HepG2 (cell line): ENCODE results near the gene NPW. TPM values are rescaled to one million over a fixed set of nuclear protein-coding genes. Genes with fewer than 3 reads are reported as not detected.

Experiments used
- CBX1 ChIP-seq: IDR thresholded peaks from one replicate; pipeline ENCODE4 v1.6.1; 2016; ENCODE audit warnings: antibody characterized with exemption, low read depth
- CREM ChIP-seq, 2 experiments: sonication (generic) in 1 of 2; formaldehyde crosslinking in 1 of 2; IDR thresholded peaks; 2 replicates each; pipeline versions ENCODE4 v1.4.0 to v1.6.1; 2016 to 2020; ENCODE audit warnings: antibody characterized with exemption in 1 of 2, mild to moderate bottlenecking in 1 of 2, missing genetic modification reagents in 1 of 2
- GATAD2A ChIP-seq: IDR thresholded peaks from 2 replicates; pipeline ENCODE4 v1.6.1; 2016
- POLR2AphosphoS5 ChIP-seq: IDR thresholded peaks from 2 replicates; pipeline ENCODE4 v1.6.1; 2012; ENCODE audit warnings: low read depth, low read length
- THYN1 ChIP-seq: sonication (generic); formaldehyde crosslinking; IDR thresholded peaks from 2 replicates; pipeline ENCODE4 v1.8.1; 2023; ENCODE audit warnings: low read depth, mild to moderate bottlenecking, moderate library complexity, missing genetic modification reagents, borderline replicate concordance
- XRCC5 ChIP-seq: fragments of 200-400 bp; formaldehyde crosslinking; optimal IDR thresholded peaks from 2 replicates; pipeline ENCODE3; 2017; ENCODE audit warnings: mild to moderate bottlenecking, low read length
- ZFP36L1 ChIP-seq: sonication (generic); formaldehyde crosslinking; IDR thresholded peaks from 2 replicates; pipeline ENCODE4 v1.8.0; 2022; ENCODE audit warnings: mild to moderate bottlenecking, missing genetic modification reagents, moderate library complexity
- ZFP41 ChIP-seq: sonication (generic); formaldehyde crosslinking; IDR thresholded peaks from 2 replicates; pipeline ENCODE4 v1.4.0; 2020; ENCODE audit warnings: mild to moderate bottlenecking, missing genetic modification reagents, borderline replicate concordance
- ZNF468 ChIP-seq: sonication (generic); formaldehyde crosslinking; IDR thresholded peaks from 2 replicates; pipeline ENCODE4 v1.8.0; 2022; ENCODE audit warnings: mild to moderate bottlenecking, moderate library complexity, missing genetic modification reagents
- ZNF547 ChIP-seq: sonication (generic); formaldehyde crosslinking; IDR thresholded peaks from 2 replicates; pipeline ENCODE4 v1.5.1; 2020; ENCODE audit warnings: mild to moderate bottlenecking, missing genetic modification reagents
- ZNF563 ChIP-seq: sonication (generic); formaldehyde crosslinking; IDR thresholded peaks from 2 replicates; pipeline ENCODE4 v1.8.0; 2022; ENCODE audit warnings: mild to moderate bottlenecking, moderate library complexity, missing genetic modification reagents
- polyA plus RNA-seq, 8 experiments: library from polyadenylated mRNA; depleted of rRNA in 3 of 8; stranded (reverse) in 7 of 8; unstranded in 1 of 8; fragments of >200 nt; fragmentation: Illumina TruSeq in 4 of 8; extraction: Trizol in 4 of 8; gene quantifications; 2 replicates each; pipeline versions ENCODE4 v1.2.1 to v1.2.3, GENCODE V29; 2011 to 2016; ENCODE audit warnings: low read depth in 4 of 8, missing spikeins in 1 of 8, mixed read lengths in 1 of 8; ENCODE audit not compliant: insufficient read depth in 1 of 8
- total RNA-seq, 5 experiments: library from RNA; depleted of rRNA; stranded (reverse); fragments of >200 nt; fragmentation: Illumina TruSeq; extraction: Trizol; gene quantifications; 2 replicates each; pipeline ENCODE4 v1.2.3, GENCODE V29; 2016; ENCODE audit warnings: low read depth in 1 of 5
- TF ChIP-seq, protein P1 (sequence below): sonication (generic); formaldehyde crosslinking; IDR thresholded peaks from 2 replicates; pipeline ENCODE4 v1.5.0; 2020; ENCODE audit warnings: mild to moderate bottlenecking, missing genetic modification reagents, borderline replicate concordance
- TF ChIP-seq, protein P2 (sequence below): sonication (generic); formaldehyde crosslinking; IDR thresholded peaks from 2 replicates; pipeline ENCODE4 v1.5.1; 2020; ENCODE audit warnings: mild to moderate bottlenecking, missing genetic modification reagents, moderate library complexity
- TF ChIP-seq, protein P3 (sequence below): sonication (generic); formaldehyde crosslinking; IDR thresholded peaks from 2 replicates; pipeline ENCODE4 v1.4.0; 2020; ENCODE audit warnings: missing genetic modification reagents, borderline replicate concordance
- TF ChIP-seq, protein P4 (sequence below): sonication (generic); formaldehyde crosslinking; IDR thresholded peaks from 2 replicates; pipeline ENCODE4 v1.5.0; 2020; ENCODE audit warnings: missing genetic modification reagents
- TF ChIP-seq, protein P5 (sequence below): sonication (generic); formaldehyde crosslinking; IDR thresholded peaks from 2 replicates; pipeline ENCODE4 v1.4.0; 2020; ENCODE audit warnings: mild to moderate bottlenecking, missing genetic modification reagents

The NPW gene
- total and polyA plus RNA-seq, 2 of the 13 experiments (the other 11 are each of a cell fraction or from before 2014, with no cell fraction given), result 0.24 to 0.97 TPM

DNA sequence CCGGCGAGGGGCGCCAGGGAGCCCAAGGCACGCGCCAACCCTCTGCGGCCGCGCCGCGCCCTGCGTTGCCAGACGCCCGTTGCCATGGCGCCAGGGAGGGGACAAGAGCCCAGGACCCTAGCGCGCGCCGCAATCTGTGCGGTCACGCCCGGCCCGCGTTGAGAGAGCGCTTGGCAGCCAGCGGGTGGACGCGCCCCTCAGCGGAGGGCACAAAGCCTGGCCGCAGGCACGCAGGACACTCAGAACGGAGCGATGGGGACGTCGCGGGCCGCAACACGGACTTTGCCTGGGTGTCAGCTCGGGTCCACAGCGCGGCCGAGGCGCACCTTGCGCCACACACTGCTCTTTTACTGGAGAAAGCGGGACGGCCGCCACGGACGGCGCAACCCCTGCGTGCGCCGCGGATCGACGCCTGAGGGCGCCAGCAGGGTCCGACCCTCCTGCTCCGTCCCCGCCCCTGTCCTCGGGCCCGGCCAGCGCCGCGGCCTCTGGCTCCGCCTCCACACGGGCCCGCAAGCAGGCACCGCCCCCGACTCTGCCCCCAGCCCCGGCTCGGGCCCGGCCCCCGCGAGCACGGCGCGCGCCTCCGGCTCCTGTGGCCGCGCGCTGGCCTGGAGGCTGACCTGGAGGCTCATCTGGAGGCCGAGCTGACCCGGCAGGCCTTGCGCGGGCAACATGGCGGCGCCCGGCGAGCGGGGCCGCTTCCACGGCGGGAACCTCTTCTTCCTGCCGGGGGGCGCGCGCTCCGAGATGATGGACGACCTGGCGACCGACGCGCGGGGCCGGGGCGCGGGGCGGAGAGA, 35.8 kb upstream of the NPW start, which contains the start of gene GFER (continued):
- TF ChIP-seq, protein P1, sequence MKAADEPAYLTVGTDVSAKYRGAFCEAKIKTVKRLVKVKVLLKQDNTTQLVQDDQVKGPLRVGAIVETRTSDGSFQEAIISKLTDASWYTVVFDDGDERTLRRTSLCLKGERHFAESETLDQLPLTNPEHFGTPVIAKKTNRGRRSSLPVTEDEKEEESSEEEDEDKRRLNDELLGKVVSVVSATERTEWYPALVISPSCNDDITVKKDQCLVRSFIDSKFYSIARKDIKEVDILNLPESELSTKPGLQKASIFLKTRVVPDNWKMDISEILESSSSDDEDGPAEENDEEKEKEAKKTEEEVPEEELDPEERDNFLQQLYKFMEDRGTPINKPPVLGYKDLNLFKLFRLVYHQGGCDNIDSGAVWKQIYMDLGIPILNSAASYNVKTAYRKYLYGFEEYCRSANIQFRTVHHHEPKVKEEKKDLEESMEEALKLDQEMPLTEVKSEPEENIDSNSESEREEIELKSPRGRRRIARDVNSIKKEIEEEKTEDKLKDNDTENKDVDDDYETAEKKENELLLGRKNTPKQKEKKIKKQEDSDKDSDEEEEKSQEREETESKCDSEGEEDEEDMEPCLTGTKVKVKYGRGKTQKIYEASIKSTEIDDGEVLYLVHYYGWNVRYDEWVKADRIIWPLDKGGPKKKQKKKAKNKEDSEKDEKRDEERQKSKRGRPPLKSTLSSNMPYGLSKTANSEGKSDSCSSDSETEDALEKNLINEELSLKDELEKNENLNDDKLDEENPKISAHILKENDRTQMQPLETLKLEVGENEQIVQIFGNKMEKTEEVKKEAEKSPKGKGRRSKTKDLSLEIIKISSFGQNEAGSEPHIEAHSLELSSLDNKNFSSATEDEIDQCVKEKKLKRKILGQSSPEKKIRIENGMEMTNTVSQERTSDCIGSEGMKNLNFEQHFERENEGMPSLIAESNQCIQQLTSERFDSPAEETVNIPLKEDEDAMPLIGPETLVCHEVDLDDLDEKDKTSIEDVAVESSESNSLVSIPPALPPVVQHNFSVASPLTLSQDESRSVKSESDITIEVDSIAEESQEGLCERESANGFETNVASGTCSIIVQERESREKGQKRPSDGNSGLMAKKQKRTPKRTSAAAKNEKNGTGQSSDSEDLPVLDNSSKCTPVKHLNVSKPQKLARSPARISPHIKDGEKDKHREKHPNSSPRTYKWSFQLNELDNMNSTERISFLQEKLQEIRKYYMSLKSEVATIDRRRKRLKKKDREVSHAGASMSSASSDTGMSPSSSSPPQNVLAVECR (CRISPR knock-in tag), result peak; percentile 93
- no peak for TF ChIP-seq CREM (IDR thresholded peaks at IDR 0.05)
- no peak for TF ChIP-seq CREM (CRISPR knock-in tag; IDR thresholded peaks at IDR 0.05)
- TF ChIP-seq ZNF563, result peak; percentile 54
- TF ChIP-seq, protein P2, sequence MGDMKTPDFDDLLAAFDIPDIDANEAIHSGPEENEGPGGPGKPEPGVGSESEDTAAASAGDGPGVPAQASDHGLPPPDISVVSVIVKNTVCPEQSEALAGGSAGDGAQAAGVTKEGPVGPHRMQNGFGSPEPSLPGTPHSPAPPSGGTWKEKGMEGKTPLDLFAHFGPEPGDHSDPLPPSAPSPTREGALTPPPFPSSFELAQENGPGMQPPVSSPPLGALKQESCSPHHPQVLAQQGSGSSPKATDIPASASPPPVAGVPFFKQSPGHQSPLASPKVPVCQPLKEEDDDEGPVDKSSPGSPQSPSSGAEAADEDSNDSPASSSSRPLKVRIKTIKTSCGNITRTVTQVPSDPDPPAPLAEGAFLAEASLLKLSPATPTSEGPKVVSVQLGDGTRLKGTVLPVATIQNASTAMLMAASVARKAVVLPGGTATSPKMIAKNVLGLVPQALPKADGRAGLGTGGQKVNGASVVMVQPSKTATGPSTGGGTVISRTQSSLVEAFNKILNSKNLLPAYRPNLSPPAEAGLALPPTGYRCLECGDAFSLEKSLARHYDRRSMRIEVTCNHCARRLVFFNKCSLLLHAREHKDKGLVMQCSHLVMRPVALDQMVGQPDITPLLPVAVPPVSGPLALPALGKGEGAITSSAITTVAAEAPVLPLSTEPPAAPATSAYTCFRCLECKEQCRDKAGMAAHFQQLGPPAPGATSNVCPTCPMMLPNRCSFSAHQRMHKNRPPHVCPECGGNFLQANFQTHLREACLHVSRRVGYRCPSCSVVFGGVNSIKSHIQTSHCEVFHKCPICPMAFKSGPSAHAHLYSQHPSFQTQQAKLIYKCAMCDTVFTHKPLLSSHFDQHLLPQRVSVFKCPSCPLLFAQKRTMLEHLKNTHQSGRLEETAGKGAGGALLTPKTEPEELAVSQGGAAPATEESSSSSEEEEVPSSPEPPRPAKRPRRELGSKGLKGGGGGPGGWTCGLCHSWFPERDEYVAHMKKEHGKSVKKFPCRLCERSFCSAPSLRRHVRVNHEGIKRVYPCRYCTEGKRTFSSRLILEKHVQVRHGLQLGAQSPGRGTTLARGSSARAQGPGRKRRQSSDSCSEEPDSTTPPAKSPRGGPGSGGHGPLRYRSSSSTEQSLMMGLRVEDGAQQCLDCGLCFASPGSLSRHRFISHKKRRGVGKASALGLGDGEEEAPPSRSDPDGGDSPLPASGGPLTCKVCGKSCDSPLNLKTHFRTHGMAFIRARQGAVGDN (CRISPR knock-in tag), result peak; percentile 81
- TF ChIP-seq, protein P3, sequence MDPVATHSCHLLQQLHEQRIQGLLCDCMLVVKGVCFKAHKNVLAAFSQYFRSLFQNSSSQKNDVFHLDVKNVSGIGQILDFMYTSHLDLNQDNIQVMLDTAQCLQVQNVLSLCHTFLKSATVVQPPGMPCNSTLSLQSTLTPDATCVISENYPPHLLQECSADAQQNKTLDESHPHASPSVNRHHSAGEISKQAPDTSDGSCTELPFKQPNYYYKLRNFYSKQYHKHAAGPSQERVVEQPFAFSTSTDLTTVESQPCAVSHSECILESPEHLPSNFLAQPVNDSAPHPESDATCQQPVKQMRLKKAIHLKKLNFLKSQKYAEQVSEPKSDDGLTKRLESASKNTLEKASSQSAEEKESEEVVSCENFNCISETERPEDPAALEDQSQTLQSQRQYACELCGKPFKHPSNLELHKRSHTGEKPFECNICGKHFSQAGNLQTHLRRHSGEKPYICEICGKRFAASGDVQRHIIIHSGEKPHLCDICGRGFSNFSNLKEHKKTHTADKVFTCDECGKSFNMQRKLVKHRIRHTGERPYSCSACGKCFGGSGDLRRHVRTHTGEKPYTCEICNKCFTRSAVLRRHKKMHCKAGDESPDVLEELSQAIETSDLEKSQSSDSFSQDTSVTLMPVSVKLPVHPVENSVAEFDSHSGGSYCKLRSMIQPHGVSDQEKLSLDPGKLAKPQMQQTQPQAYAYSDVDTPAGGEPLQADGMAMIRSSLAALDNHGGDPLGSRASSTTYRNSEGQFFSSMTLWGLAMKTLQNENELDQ (CRISPR knock-in tag), result no peak
- 0 out of 2 replicates have a peak, but pooled peaks have one; percentile 47 for TF ChIP-seq ZFP36L1 (CRISPR knock-in tag)
- peak; percentile 62 for TF ChIP-seq GATAD2A (CRISPR knock-in tag)
- TF ChIP-seq, protein P4, sequence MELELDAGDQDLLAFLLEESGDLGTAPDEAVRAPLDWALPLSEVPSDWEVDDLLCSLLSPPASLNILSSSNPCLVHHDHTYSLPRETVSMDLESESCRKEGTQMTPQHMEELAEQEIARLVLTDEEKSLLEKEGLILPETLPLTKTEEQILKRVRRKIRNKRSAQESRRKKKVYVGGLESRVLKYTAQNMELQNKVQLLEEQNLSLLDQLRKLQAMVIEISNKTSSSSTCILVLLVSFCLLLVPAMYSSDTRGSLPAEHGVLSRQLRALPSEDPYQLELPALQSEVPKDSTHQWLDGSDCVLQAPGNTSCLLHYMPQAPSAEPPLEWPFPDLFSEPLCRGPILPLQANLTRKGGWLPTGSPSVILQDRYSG, result no peak; the same call in none of the 2 replicates
- TF ChIP-seq POLR2AphosphoS5, result peak; percentile 12; the same call in 1 of the 2 replicates
- 0 out of 2 replicates have a peak, but pooled peaks have one; percentile 14 for TF ChIP-seq ZNF468
- TF ChIP-seq, protein P5, sequence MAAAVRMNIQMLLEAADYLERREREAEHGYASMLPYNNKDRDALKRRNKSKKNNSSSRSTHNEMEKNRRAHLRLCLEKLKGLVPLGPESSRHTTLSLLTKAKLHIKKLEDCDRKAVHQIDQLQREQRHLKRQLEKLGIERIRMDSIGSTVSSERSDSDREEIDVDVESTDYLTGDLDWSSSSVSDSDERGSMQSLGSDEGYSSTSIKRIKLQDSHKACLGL (CRISPR knock-in tag), result peak; percentile 83; the same call in 1 of the 2 replicates
- peak; percentile 82 for TF ChIP-seq XRCC5
- TF ChIP-seq ZNF547, result 0 out of 2 replicates have a peak, but pooled peaks have one; percentile 57
- TF ChIP-seq CBX1, result no peak
- no peak for TF ChIP-seq THYN1 (CRISPR knock-in tag)
- no peak for TF ChIP-seq ZFP41 (CRISPR knock-in tag)
